Bronchial epithelial cell (primary cell): ENCODE data around the gene CCDC93. TPM values are rescaled to one million over a fixed set of nuclear protein-coding genes. Genes with fewer than 3 reads are reported as not detected.
A peak's percentile ranks its signal among the peaks of the same experiment; 100 is the strongest.

Experiments
- DNase-seq: peaks from one replicate; pipeline ENCODE4 v3.0.0-alpha.2; 2010; ENCODE audit warnings: low read depth
- FAIRE-seq: peaks from 2 replicates; lab custom pipeline; 2011; peaks lifted over from hg19 to GRCh38; lab: Jason Lieb, UNC
- H3K27me3 ChIP-seq: 2 replicates; pipeline ENCODE4 v1.5.1; 2011; ENCODE audit warnings: low read length; ENCODE audit not compliant: control insufficient read depth, insufficient read depth
- H3K36me3 ChIP-seq: 2 replicates; pipeline ENCODE4 v1.5.1; 2011; ENCODE audit warnings: low read length; ENCODE audit not compliant: control insufficient read depth, insufficient read depth
- H3K4me3 ChIP-seq: 2 replicates; pipeline ENCODE4 v1.5.1; 2011; ENCODE audit warnings: mild to moderate bottlenecking, low read depth, low read length, control low read depth
- total RNA-seq: library from RNA; depleted of rRNA; stranded (reverse); fragments of >200 nt; gene quantifications from 2 replicates; pipeline ENCODE4 v1.2.1, GENCODE V29; 2014
- TF ChIP-seq, protein P1 (sequence below): IDR thresholded peaks from 2 replicates; pipeline ENCODE4 v1.5.1; 2011; ENCODE audit warnings: mild to moderate bottlenecking, moderate library complexity, low read length, control low read depth, inconsistent platforms; ENCODE audit not compliant: insufficient read depth, severe bottlenecking

The CCDC93 gene
- total RNA-seq, 1 donor from 2014 or later = 21.3 TPM

DNA sequence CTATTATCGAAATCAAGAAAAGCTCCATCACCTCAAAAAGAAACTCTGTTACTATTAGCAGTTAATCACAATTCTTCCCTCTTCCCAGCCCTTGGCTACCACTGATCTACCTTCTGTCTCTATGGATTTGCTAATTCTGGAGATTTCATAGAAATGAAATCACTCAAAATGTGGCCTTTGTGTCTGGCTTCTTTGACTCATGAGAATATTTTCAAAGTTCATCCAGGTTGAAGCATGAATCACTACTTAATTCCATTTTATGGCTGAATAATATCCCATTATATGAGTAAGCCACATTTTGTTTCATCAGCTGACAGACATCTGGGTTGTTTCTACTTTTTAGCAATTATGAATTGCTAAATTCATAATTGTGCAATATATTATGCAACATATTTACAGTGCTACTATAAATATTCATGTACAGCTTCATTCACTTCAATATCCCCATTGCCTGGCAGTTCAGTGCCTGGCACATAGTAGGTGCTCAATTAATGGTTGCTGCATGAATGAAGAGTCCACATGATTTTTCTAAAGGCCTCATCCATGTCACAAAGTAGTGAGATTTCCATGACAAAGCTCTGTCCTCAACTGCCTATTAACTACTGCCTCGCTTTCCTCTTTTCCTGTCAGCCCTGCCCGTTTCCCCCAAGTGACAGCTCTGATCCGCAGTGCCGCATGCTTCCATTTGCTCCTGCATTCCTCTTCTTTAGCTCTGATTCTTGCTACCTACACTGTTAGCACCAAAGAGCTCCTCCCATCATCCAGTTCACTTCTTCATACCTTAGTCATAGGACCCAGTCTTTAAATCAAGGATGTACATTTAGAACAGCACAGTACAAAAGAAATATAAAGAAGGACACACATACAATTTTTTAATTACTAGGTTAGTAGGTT, 32.8 kb downstream of the CCDC93 start:
- FAIRE-seq (no peak), DNase-seq (peak; percentile 99)
- Histone ChIP-seq H3K27me3 (no peaks in the 10 kb centered on the region), H3K36me3 (peaks cover 7% of the 10 kb centered on the region), H3K4me3 (no peak overlapping the region)
- TF ChIP-seq, protein P1, sequence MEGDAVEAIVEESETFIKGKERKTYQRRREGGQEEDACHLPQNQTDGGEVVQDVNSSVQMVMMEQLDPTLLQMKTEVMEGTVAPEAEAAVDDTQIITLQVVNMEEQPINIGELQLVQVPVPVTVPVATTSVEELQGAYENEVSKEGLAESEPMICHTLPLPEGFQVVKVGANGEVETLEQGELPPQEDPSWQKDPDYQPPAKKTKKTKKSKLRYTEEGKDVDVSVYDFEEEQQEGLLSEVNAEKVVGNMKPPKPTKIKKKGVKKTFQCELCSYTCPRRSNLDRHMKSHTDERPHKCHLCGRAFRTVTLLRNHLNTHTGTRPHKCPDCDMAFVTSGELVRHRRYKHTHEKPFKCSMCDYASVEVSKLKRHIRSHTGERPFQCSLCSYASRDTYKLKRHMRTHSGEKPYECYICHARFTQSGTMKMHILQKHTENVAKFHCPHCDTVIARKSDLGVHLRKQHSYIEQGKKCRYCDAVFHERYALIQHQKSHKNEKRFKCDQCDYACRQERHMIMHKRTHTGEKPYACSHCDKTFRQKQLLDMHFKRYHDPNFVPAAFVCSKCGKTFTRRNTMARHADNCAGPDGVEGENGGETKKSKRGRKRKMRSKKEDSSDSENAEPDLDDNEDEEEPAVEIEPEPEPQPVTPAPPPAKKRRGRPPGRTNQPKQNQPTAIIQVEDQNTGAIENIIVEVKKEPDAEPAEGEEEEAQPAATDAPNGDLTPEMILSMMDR = no peak

DNA sequence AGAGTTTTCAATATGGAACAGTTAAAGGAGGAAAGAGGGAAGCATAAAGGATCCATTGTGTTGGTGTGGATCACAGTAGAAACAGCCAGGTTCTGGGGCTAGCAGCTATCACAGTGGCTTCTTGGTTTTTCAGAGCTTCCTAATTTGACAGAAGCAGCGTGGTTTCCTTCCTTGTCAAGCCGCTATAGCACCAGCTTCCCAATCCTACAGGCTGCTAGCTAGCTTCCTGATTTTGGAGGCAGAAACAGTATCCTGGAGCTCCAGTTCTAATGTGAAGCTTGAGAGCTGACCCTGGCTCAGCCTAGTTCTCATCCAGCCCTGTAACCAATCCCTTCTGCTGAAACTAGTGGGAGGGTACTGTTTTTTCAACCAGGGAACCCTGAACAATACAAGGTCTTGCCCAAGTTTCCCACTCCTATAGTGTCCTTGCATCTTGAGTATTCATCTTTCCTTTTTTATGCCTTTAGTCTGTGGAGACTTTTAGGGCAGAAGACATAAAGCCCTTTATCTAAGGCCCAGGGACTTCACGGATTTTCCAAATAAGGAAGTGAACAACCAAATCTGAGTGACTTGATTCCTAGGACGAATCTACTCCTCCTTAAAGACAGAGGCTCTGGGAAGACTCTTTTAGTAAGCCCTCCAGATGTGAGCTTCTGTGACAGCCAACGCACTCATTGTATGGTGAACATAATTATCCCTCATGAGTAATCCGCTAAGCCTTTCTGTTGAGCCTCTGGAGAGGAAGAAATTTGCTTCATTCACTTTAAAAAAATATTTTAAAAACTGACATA, 33.8 kb downstream of the CCDC93 start:
- FAIRE-seq (no peak), DNase-seq (no peak)
- TF ChIP-seq, protein P1 = no peak
- Histone ChIP-seq H3K27me3 (no peaks in the 10 kb centered on the region), H3K36me3 (peaks cover 6% of the 10 kb centered on the region), H3K4me3 (no peak overlapping the region)

DNA sequence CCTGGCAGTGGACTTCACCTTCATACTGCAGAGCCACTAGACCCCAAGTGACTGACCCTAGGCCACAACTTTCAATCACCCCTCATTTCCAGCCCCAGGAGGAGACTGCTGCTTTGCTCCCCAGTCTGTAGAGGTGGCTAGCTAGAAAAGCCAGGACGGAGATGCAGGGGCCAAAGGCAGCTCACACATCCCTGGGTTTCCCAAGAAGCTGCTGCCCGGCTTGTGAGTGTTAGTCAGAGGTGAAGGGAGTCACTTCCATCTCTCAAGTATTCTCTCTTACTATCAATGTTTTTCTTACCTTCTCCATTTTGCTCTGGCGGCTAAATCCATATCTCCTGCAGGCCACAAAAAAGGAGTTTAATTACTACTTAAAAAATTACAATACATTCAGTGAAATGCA, 36.2 kb downstream of the CCDC93 start:
- FAIRE-seq = no peak
- H3K36me3 ChIP-seq = peaks cover 16% of the 10 kb centered on the region
- TF ChIP-seq, protein P1 = no peak

DNA sequence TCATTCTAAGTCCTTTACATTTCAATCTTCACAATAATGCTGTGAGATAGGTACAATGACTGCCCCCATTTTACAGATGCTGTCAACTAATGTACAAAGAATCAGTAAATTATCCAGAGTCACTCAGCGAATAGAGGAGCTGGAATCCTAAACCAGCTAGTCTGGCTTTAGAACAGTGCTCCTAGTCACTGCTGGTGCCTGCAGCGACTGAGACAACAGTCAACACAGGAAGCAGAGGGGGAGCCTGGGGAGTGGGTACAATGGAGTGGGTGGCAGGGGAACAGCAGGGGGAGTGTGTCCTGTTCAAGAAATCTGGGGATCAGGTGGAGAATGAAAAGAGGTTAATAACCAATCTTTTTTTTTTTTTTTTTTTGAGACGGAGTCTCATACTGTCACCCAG, 37.3 kb downstream of the CCDC93 start:
- FAIRE-seq (no peak), DNase-seq (no peak)
- Histone ChIP-seq H3K4me3 (no peak overlapping the region), H3K36me3 (peaks cover 16% of the 10 kb centered on the region), H3K27me3 (no peaks in the 10 kb centered on the region)
- TF ChIP-seq, protein P1 = no peak

More for the DNA sequence above, 36.2 kb downstream of the CCDC93 start:
- no peak for DNase-seq
- Histone ChIP-seq H3K27me3 (no peaks in the 10 kb centered on the region), H3K4me3 (no peak overlapping the region)

DNA sequence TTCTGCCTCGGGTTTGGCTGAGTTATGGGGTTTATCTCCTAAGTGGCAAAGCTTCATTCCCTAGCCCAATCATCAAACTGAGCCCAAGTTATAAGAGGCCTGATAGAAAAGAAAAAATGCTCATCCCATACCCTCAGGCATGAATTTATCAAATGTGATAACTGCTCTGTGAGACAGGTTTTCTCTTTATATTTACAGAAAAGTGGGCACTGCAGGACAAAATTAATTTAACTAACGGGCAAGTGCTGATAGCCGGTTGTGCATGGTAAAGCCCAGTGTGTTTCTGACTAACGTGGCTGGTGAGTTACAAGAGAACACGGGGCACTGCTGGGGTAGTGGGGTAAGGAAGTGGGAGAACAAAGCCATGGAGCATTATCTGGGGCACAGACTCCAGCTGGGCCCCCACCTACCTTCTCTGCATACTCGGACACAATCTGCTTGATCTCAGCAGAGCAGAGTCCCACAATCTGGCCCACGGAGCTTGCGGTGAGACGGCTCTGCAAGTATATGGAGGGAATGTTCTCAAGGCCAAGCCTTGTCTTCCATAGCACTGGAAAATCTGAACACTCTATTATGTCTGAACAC, 40.3 kb downstream of the CCDC93 start:
- Histone ChIP-seq H3K27me3 (no peaks in the 10 kb centered on the region), H3K4me3 (no peak overlapping the region), H3K36me3 (peaks cover 14% of the 10 kb centered on the region)
- DNase-seq = no peak
- TF ChIP-seq, protein P1 = no peak
- no peak for FAIRE-seq
